ENCODE results near the gene RGP1. TPM values are rescaled to one million over a fixed set of nuclear protein-coding genes. Genes with fewer than 3 reads are reported as not detected.

Gene RGP1
- polyA plus RNA-seq, 1 donor (not counting 4 experiments of a cell fraction or from before 2014, with no cell fraction given) = 18.3 TPM

DNA sequence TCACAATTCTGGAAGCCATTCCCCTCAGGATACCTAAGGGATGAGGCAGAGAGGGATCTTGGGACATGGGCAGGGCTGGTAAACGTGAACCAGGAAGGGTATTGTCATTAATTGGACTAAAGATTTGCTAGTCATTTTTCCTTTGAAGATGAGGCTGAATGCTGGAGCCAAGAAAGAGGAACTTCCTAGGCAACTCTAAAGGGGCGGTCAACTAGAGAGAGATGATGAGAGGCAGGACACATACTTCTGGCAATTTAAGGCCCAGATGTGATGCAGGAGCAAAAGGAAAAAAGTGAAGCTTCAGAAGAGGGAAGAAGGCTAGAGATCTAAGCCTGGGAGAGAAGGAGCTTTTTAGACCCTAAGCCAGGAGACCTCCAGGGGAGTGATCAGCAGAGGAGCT lies 5.6 kb upstream of the RGP1 start:
- dilution Hi-C loops (cut with MboI; ENCODE audit: extremely low pct_ligation_motif_present, low sequenced_read_pairs) = no loop called here
- no peak overlapping the region for H2AFZ ChIP-seq (ENCODE audit: control insufficient read depth, low read length)
- peaks cover 17% of the 10 kb centered on the region for H3K4me1 ChIP-seq (ENCODE audit: control insufficient read depth, extremely low read depth, insufficient read depth, low read length)
- H3K36me3 ChIP-seq (ENCODE audit: control insufficient read depth in 2 of 2, extremely low read depth in 1 of 2, insufficient read depth in 2 of 2, low read length in 2 of 2) = peaks cover 29 to 44% of the 10 kb centered on the region in 2 experiments
- no peak overlapping the region for H3K27ac ChIP-seq (ENCODE audit: control insufficient read depth, insufficient read depth, low read length)
- H3K9me3 ChIP-seq (ENCODE audit: control insufficient read depth, low read depth, low read length) = no peaks in the 10 kb centered on the region
- FAIRE-seq (no peak), DNase-seq (ENCODE audit: low read depth, low spot score) (no peak)
- TF ChIP-seq, protein P1, sequence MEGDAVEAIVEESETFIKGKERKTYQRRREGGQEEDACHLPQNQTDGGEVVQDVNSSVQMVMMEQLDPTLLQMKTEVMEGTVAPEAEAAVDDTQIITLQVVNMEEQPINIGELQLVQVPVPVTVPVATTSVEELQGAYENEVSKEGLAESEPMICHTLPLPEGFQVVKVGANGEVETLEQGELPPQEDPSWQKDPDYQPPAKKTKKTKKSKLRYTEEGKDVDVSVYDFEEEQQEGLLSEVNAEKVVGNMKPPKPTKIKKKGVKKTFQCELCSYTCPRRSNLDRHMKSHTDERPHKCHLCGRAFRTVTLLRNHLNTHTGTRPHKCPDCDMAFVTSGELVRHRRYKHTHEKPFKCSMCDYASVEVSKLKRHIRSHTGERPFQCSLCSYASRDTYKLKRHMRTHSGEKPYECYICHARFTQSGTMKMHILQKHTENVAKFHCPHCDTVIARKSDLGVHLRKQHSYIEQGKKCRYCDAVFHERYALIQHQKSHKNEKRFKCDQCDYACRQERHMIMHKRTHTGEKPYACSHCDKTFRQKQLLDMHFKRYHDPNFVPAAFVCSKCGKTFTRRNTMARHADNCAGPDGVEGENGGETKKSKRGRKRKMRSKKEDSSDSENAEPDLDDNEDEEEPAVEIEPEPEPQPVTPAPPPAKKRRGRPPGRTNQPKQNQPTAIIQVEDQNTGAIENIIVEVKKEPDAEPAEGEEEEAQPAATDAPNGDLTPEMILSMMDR (optimal IDR thresholded peaks at IDR 0.05 in 1 of 3, IDR thresholded peaks at IDR 0.05 in 1 of 3, conservative IDR thresholded peaks at IDR 0.05 in 1 of 3; ENCODE audit: extremely low read depth in 1 of 3, insufficient read depth in 2 of 3, low read length in 3 of 3) = no peak
- no peak for TF ChIP-seq EZH2 (IDR thresholded peaks at IDR 0.05; ENCODE audit: low read length)
- no peak overlapping the region for H3K9ac ChIP-seq (ENCODE audit: control insufficient read depth, extremely low read depth, insufficient read depth, low read length)
- H4K20me1 ChIP-seq (ENCODE audit: control insufficient read depth, extremely low read depth, insufficient read depth, low read length) = peaks cover 5% of the 10 kb centered on the region
- H3K4me2 ChIP-seq (ENCODE audit: control insufficient read depth, extremely low read depth, insufficient read depth, low read depth, low read length) = no peak overlapping the region
- H3K79me2 ChIP-seq (ENCODE audit: control insufficient read depth, insufficient read depth, low read length) = peaks cover 34% of the 10 kb centered on the region
- no peak overlapping the region for H3K4me3 ChIP-seq (ENCODE audit: control insufficient read depth in 2 of 3, extremely low read depth in 1 of 3, insufficient read depth in 2 of 3, low read depth in 1 of 3, low read length in 3 of 3)
- H3K9me1 ChIP-seq (ENCODE audit: control insufficient read depth, extremely low read depth, insufficient read depth, low read length) = peaks cover 3% of the 10 kb centered on the region
- no peaks in the 10 kb centered on the region for H3K27me3 ChIP-seq (ENCODE audit: control insufficient read depth, extremely low read depth, insufficient read depth, low read length)

DNA sequence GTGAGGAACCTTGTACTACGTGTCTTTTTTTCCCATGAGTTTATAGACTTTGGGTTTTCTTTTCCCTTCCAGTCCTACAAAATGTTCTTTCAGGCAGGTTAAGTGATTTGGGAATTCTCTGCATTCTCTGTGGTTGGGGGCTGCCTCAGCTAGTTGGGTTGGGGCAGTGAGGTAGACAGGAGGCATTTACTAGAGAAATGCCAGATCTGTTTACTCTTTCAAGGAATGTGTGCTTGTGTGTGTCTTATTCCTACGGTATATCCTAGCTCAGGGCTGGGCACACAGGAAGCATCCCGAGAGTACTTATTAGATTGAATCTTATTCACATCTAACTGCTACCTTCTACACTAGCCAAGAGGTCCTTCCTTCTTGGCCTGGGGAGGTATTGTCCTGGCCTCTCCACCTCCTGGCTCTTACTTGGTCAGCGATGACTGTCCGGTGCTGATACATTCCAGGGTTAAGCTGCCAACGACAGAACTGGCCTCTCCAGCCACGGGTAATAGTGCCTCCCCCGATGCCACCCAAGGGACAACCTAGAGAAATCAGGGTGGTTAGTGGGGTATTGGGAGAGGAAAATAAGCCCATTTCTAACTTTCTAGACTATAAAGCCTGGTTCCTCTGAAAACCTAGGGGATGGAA lies 5.1 kb upstream of the RGP1 start:
- Histone ChIP-seq H3K9me1 (ENCODE audit: control insufficient read depth, extremely low read depth, insufficient read depth, low read length) (peaks cover 3% of the 10 kb centered on the region), H3K27ac (ENCODE audit: control insufficient read depth, insufficient read depth, low read length) (no peak overlapping the region), H3K4me3 (ENCODE audit: control insufficient read depth in 2 of 3, extremely low read depth in 1 of 3, insufficient read depth in 2 of 3, low read depth in 1 of 3, low read length in 3 of 3) (no peak overlapping the region), H3K36me3 (ENCODE audit: control insufficient read depth in 2 of 2, extremely low read depth in 1 of 2, insufficient read depth in 2 of 2, low read length in 2 of 2) (peaks cover 24 to 39% of the 10 kb centered on the region in 2 experiments), H3K9me3 (ENCODE audit: control insufficient read depth, low read depth, low read length) (no peaks in the 10 kb centered on the region), H4K20me1 (ENCODE audit: control insufficient read depth, extremely low read depth, insufficient read depth, low read length) (peaks cover 5% of the 10 kb centered on the region), H3K4me1 (ENCODE audit: control insufficient read depth, extremely low read depth, insufficient read depth, low read length) (peaks cover 17% of the 10 kb centered on the region), H3K9ac (ENCODE audit: control insufficient read depth, extremely low read depth, insufficient read depth, low read length) (no peak overlapping the region), H3K79me2 (ENCODE audit: control insufficient read depth, insufficient read depth, low read length) (peaks cover 38% of the 10 kb centered on the region), H3K4me2 (ENCODE audit: control insufficient read depth, extremely low read depth, insufficient read depth, low read depth, low read length) (no peak overlapping the region), H2AFZ (ENCODE audit: control insufficient read depth, low read length) (no peak overlapping the region), H3K27me3 (ENCODE audit: control insufficient read depth, extremely low read depth, insufficient read depth, low read length) (no peaks in the 10 kb centered on the region)
- TF ChIP-seq, protein P1 (optimal IDR thresholded peaks at IDR 0.05 in 1 of 3, IDR thresholded peaks at IDR 0.05 in 1 of 3, conservative IDR thresholded peaks at IDR 0.05 in 1 of 3; ENCODE audit: extremely low read depth in 1 of 3, insufficient read depth in 2 of 3, low read length in 3 of 3) = no peak
- no peak for TF ChIP-seq EZH2 (IDR thresholded peaks at IDR 0.05; ENCODE audit: low read length)
- FAIRE-seq = no peak
- dilution Hi-C loops (cut with MboI; ENCODE audit: extremely low pct_ligation_motif_present, low sequenced_read_pairs) = no loop called here
- DNase-seq (ENCODE audit: low read depth, low spot score) = no peak

Measured in keratinocyte (primary cell).